PC-3 (cell line): ENCODE data around the gene MDH1B. TPM values are rescaled to one million over a fixed set of nuclear protein-coding genes. Genes with fewer than 3 reads are reported as not detected.
"Not testable (repeated sequence)": the region's sequence is repeated elsewhere in the genome, so short reads cannot be mapped to it uniquely, and the experiment has no call there.

Experiments used
- ATAC-seq: fragments of 200-7000 bp; cut with Tn5 transposase; 2 replicates; pipeline ENCODE4 v1.9.1; 2020; ENCODE audit warnings: mild to moderate bottlenecking, moderate library complexity
- BruUV-seq: library from RNA; stranded (reverse); fragments of 400-500 nt; replicated peaks from 2 replicates; lab custom pipeline; 2021; lab: Mats Ljungman, UMichigan
- CTCF ChIA-PET: fragments of 300-600 bp; sonication (Branson Sonifier 250); formaldehyde crosslinking; loops from one replicate; lab custom pipeline; 2022; ENCODE audit warnings: antibody characterized with exemption; lab: Charles Lee
- POLR2A ChIA-PET: fragments of 300-600 bp; sonication (Branson Sonifier 250); formaldehyde crosslinking; loops from one replicate; lab custom pipeline; 2022; ENCODE audit warnings: antibody characterized with exemption; ENCODE audit not compliant: unreplicated experiment; lab: Charles Lee
- DNase-seq: peaks from one replicate; pipeline ENCODE4 v3.0.0-alpha.2; 2015
- H2AFZ ChIP-seq: fragments of 300-600 bp; sonication (generic); 2 replicates; pipeline ENCODE4 v1.6.0; 2016; ENCODE audit warnings: antibody characterized with exemption, low read length
- H3F3A ChIP-seq: fragments of 300-600 bp; sonication (generic); one replicate; pipeline ENCODE4 v1.6.0; 2017; ENCODE audit warnings: antibody characterized with exemption, low read length, control low read depth, mild to moderate bottlenecking; ENCODE audit not compliant: unreplicated experiment
- H3K27ac ChIP-seq: fragments of 300-600 bp; sonication (generic); 2 replicates; pipeline ENCODE4 v1.5.1; 2016; ENCODE audit warnings: mild to moderate bottlenecking, low read length
- H3K27me3 ChIP-seq: fragments of 300-600 bp; sonication (generic); 2 replicates; pipeline ENCODE4 v1.6.1; 2016; ENCODE audit warnings: low read length, mixed read lengths
- H3K36me3 ChIP-seq: fragments of 300-600 bp; sonication (generic); 2 replicates; pipeline ENCODE4 v1.6.1; 2016; ENCODE audit warnings: low read depth, mixed run types, low read length, mixed read lengths
- H3K4me1 ChIP-seq: fragments of 300-600 bp; sonication (generic); 2 replicates; pipeline ENCODE4 v1.5.1; 2016; ENCODE audit warnings: low read length; ENCODE audit not compliant: insufficient read depth
- H3K4me2 ChIP-seq: fragments of 300-600 bp; sonication (generic); 2 replicates; pipeline ENCODE4 v1.6.0; 2016; ENCODE audit warnings: low read length
- H3K4me3 ChIP-seq: fragments of 300-600 bp; sonication (generic); 2 replicates; pipeline ENCODE4 v1.5.1; 2016; ENCODE audit warnings: mild to moderate bottlenecking, low read length, mixed read lengths
- H3K79me2 ChIP-seq: fragments of 300-600 bp; sonication (generic); 2 replicates; pipeline ENCODE4 v1.6.1; 2017; ENCODE audit warnings: low read length, mixed read lengths
- H3K9ac ChIP-seq: fragments of 300-600 bp; sonication (generic); 2 replicates; pipeline ENCODE4 v1.6.0; 2016; ENCODE audit warnings: mild to moderate bottlenecking, low read length
- H3K9me2 ChIP-seq: fragments of 300-600 bp; sonication (generic); replicated peaks from 2 replicates; pipeline ENCODE4 v1.6.1; 2016; ENCODE audit warnings: mixed run types, low read length, mixed read lengths
- H3K9me3 ChIP-seq: fragments of 300-600 bp; sonication (generic); 2 replicates; pipeline ENCODE4 v1.6.1; 2016; ENCODE audit warnings: low read length, mixed read lengths
- H4K20me1 ChIP-seq: fragments of 300-600 bp; sonication (generic); 2 replicates; pipeline ENCODE4 v1.6.1; 2016; ENCODE audit warnings: low read length, mixed read lengths
- CTCF ChIP-seq: fragments of 300-600 bp; sonication (generic); conservative IDR thresholded peaks from 2 replicates; pipeline ENCODE4 v1.5.1; 2017; ENCODE audit warnings: antibody characterized with exemption, low read depth, mild to moderate bottlenecking, low read length
- EZH2 ChIP-seq: fragments of 300-600 bp; sonication (generic); IDR thresholded peaks from one replicate; pipeline ENCODE4 v1.6.1; 2017; ENCODE audit warnings: antibody characterized with exemption, mild to moderate bottlenecking, low read length; ENCODE audit not compliant: unreplicated experiment
- EZH2phosphoT487 ChIP-seq: fragments of 300-600 bp; sonication (generic); IDR thresholded peaks from 2 replicates; pipeline ENCODE4 v1.6.1; 2018; ENCODE audit warnings: mild to moderate bottlenecking, antibody characterized with exemption, low read length, borderline replicate concordance
- intact Hi-C: fragments of 100-400 bp; cut with micrococcal nuclease; formaldehyde crosslinking; loops from 2 replicates; pipeline ENCODE4 v1.9.0; 2023
- total RNA-seq: library from RNA; depleted of rRNA; stranded (reverse); fragments of >200 nt; gene quantifications from 2 replicates; pipeline ENCODE4 v1.2.3, GENCODE V29; 2014

The MDH1B gene
- total RNA-seq, 1 experiment from 2014 or later, result 0.40 TPM

- Histone ChIP-seq H3K9me3 (no peaks in the 10 kb centered on the region), H3K9ac (no peak within 1 kb of the TSS), H3F3A (no peaks in the 10 kb centered on the region), H3K27me3 (peaks cover 50% of the 10 kb centered on the region), H2AFZ (no peak within 1 kb of the TSS), H3K9me2 (no peaks in the 10 kb centered on the region), H3K4me3 (no peak within 1 kb of the TSS), H3K27ac (no peak within 1 kb of the TSS), H3K4me2 (no peak within 1 kb of the TSS), H4K20me1 (no peaks in the 10 kb centered on the region), H3K4me1 (no peaks in the 10 kb centered on the region), H3K36me3 (no peaks in the 10 kb centered on the region), H3K79me2 (no peaks in the 10 kb centered on the region)
- DNase-seq (no peak), ATAC-seq (no peak)
- ChIA-PET CTCF (no interaction called here), POLR2A (no interaction called here)
- BruUV-seq, result no TSS peak
- intact Hi-C loops, result no loop called here
- TF ChIP-seq EZH2phosphoT487 (no peak), CTCF (no peak), EZH2 (no peak)
These were observed 46.8 kb downstream of the MDH1B start, which contains the start of gene DYTN for GRCh38 chr2:206718296-206718695. Gene DYTN, minus strand, starts transcription at chr2:206718396. Its CDS starts 117 bp downstream, at chr2:206718279.

- POLR2A ChIA-PET, result no interaction called here
- Histone ChIP-seq H3K4me3 (no peak overlapping the region), H4K20me1 (no peaks in the 10 kb centered on the region), H3K79me2 (no peaks in the 10 kb centered on the region), H3K27me3 (peaks cover 62% of the 10 kb centered on the region), H3K4me2 (no peak overlapping the region), H3K27ac (no peak overlapping the region), H2AFZ (no peak overlapping the region), H3K9ac (no peak overlapping the region), H3K36me3 (no peaks in the 10 kb centered on the region), H3K4me1 (no peaks in the 10 kb centered on the region), H3F3A (no peaks in the 10 kb centered on the region), H3K9me3 (no peaks in the 10 kb centered on the region), H3K9me2 (no peaks in the 10 kb centered on the region)
- intact Hi-C loops, result no loop called here
- CTCF ChIA-PET, result no interaction called here
- no peak for ATAC-seq
- TF ChIP-seq EZH2, result no peak
- no peak for TF ChIP-seq CTCF
- TF ChIP-seq EZH2phosphoT487, result no peak
- no TSS peak for BruUV-seq
- no peak for DNase-seq
These were observed 48.5 kb downstream of the MDH1B start for GRCh38 chr2:206716623-206717022.

- CTCF ChIA-PET, H3K27ac ChIP-seq, H3K4me2 ChIP-seq, intact Hi-C loops, H4K20me1 ChIP-seq, H3K9me3 ChIP-seq, POLR2A ChIA-PET, H3K36me3 ChIP-seq, H3K4me1 ChIP-seq, BruUV-seq, H3K4me3 ChIP-seq, ATAC-seq, H2AFZ ChIP-seq, H3K9ac ChIP-seq, H3F3A ChIP-seq, H3K9me2 ChIP-seq, DNase-seq, H3K79me2 ChIP-seq: not testable (repeated sequence)
- H3K27me3 ChIP-seq, result peaks cover 73% of the 10 kb centered on the region
These were observed 49.9 kb downstream of the MDH1B start for GRCh38 chr2:206715183-206715582.
